Parathyroid adenoma (tissue), 2 donors: Measurements from ENCODE around the gene ASTN2.

Experiments used
- H2AFZ ChIP-seq: fragments of 300-600 bp; sonication (generic); one replicate; pipeline ENCODE4 v1.7.0; 2017; ENCODE audit warnings: antibody characterized with exemption, mild to moderate bottlenecking
- H3K27ac ChIP-seq: fragments of 300-600 bp; sonication (generic); one replicate; pipeline ENCODE4 v1.7.0; 2017
- H3K27me3 ChIP-seq: fragments of 300-600 bp; sonication (generic); one replicate; pipeline ENCODE4 v1.7.0; 2017; ENCODE audit warnings: low read length; ENCODE audit not compliant: control insufficient read depth, insufficient read depth
- H3K36me3 ChIP-seq: fragments of 300-600 bp; sonication (generic); one replicate; pipeline ENCODE4 v1.7.0; 2017; ENCODE audit warnings: low read length; ENCODE audit not compliant: control insufficient read depth, insufficient read depth
- H3K4me1 ChIP-seq: fragments of 300-600 bp; sonication (generic); one replicate; pipeline ENCODE4 v1.7.0; 2017; ENCODE audit warnings: control low read depth
- H3K4me2 ChIP-seq: fragments of 300-600 bp; sonication (generic); one replicate; pipeline ENCODE4 v1.7.0; 2017; ENCODE audit warnings: low read length
- H3K4me3 ChIP-seq: fragments of 300-600 bp; sonication (generic); one replicate; pipeline ENCODE4 v1.7.0; 2017; ENCODE audit warnings: low read depth, low read length
- H3K79me2 ChIP-seq: fragments of 300-600 bp; sonication (generic); one replicate; pipeline ENCODE4 v1.7.0; 2017; ENCODE audit warnings: control low read depth
- H3K9ac ChIP-seq: fragments of 300-600 bp; sonication (generic); one replicate; pipeline ENCODE4 v1.7.0; 2017; ENCODE audit warnings: mild to moderate bottlenecking
- H3K9me3 ChIP-seq: fragments of 300-600 bp; sonication (generic); one replicate; pipeline ENCODE4 v1.7.0; 2017; ENCODE audit warnings: low read length; ENCODE audit not compliant: control insufficient read depth
- TF ChIP-seq, protein P1 (sequence below): fragments of 300-600 bp; sonication (generic); IDR thresholded peaks from one replicate; pipeline ENCODE4 v1.7.0; 2017; ENCODE audit warnings: antibody characterized with exemption, mild to moderate bottlenecking
- donor health status: primary hyperparathyroidism.

Gene ASTN2

DNA sequence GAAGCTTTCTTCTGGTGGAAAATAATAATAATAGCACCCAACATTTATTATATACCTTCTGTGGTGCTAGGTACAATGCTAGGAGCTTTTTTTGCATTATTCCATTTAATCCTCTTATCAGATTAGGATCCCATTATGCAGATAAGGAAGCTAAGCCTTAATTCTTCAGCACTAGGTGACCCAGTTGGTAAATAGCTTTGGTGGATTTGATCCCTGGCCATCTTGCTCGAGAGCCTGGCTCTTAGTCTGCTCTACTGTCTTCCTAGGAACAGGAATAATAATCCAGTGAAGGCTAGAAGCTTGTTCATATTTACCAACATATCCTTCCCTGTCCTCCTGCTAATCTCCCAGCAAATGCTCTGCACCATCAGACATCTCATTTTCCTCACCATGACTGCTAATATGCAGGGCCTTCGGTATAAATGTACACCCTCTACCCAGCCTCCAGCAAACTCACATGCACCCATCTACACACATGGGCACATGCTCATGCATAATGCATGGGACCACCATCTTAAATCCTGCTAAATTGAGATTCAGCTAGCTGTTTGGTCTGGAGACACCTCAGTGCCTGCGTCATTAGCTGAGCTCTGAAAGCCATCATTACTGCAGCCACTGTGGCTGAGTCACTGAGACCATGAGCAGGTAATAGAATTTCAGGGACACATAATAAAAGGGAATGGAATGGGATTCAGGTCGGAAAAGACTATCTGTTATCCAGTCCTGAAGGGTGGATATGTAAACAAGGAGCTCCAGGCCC lies 640.3 kb downstream of the ASTN2 start:
- Histone ChIP-seq H3K79me2 (no peaks in the 10 kb centered on the region), H3K27me3 (no peaks in the 10 kb centered on the region), H2AFZ (no peak overlapping the region), H3K4me3 (no peak overlapping the region), H3K4me1 (no peaks in the 10 kb centered on the region), H3K27ac (no peak overlapping the region), H3K9ac (no peak overlapping the region), H3K4me2 (no peak overlapping the region), H3K9me3 (no peaks in the 10 kb centered on the region), H3K36me3 (no peaks in the 10 kb centered on the region)
- TF ChIP-seq, protein P1, sequence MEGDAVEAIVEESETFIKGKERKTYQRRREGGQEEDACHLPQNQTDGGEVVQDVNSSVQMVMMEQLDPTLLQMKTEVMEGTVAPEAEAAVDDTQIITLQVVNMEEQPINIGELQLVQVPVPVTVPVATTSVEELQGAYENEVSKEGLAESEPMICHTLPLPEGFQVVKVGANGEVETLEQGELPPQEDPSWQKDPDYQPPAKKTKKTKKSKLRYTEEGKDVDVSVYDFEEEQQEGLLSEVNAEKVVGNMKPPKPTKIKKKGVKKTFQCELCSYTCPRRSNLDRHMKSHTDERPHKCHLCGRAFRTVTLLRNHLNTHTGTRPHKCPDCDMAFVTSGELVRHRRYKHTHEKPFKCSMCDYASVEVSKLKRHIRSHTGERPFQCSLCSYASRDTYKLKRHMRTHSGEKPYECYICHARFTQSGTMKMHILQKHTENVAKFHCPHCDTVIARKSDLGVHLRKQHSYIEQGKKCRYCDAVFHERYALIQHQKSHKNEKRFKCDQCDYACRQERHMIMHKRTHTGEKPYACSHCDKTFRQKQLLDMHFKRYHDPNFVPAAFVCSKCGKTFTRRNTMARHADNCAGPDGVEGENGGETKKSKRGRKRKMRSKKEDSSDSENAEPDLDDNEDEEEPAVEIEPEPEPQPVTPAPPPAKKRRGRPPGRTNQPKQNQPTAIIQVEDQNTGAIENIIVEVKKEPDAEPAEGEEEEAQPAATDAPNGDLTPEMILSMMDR: no peak

DNA sequence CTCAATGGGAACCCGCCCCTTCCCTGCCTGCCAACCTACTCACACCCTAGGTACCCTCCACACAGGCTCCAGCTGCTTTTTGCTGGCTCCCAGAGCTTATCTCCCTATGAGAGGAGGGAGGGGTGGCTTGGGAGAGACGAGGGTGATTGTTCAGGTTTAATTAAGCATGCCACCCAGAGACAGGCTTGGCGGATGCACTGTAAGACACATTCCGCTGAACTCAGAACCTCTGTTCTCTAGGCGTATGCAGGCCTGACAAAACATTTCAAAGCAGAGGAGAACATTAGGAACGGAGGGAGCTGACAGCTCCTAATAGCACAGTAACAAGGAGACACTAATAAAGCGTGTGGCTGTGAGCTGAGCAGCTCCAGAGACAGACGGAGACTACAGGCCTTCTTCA lies 647.6 kb downstream of the ASTN2 start:
- H3K27ac ChIP-seq: no peak overlapping the region
- H3K79me2 ChIP-seq: no peaks in the 10 kb centered on the region
- H3K9ac ChIP-seq: no peak overlapping the region
- no peak overlapping the region for H3K4me2 ChIP-seq
- TF ChIP-seq, protein P1: no peak
- H3K4me3 ChIP-seq: no peak overlapping the region
- no peaks in the 10 kb centered on the region for H3K27me3 ChIP-seq
- no peaks in the 10 kb centered on the region for H3K36me3 ChIP-seq
- no peaks in the 10 kb centered on the region for H3K9me3 ChIP-seq
- no peak overlapping the region for H2AFZ ChIP-seq
- no peaks in the 10 kb centered on the region for H3K4me1 ChIP-seq

DNA sequence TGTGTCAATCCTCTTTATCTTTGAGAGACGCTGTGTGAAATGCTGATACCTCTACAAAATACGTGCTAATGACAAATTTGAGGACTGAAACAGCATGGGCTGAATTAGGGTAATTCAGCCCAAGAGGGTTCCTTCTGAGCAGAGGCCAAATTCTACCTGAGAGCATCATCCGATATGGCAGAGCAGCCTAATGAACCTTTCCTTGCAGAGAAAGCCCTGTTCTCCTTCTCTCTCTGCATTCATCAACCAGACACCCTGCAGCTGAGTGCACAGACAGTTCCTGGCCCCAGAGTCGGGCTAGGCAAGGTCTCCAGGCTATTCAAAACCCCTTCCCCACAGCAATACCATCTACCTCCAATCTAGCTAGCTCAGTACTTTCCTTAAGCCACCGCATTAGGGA lies 649.8 kb downstream of the ASTN2 start:
- H3K79me2 ChIP-seq: no peaks in the 10 kb centered on the region
- H3K9ac ChIP-seq: no peak overlapping the region
- H3K4me3 ChIP-seq: no peak overlapping the region
- no peaks in the 10 kb centered on the region for H3K36me3 ChIP-seq
- no peak overlapping the region for H3K27ac ChIP-seq
- TF ChIP-seq, protein P1: no peak
- no peaks in the 10 kb centered on the region for H3K4me1 ChIP-seq
- no peaks in the 10 kb centered on the region for H3K9me3 ChIP-seq
- H3K27me3 ChIP-seq: no peaks in the 10 kb centered on the region
- no peak overlapping the region for H2AFZ ChIP-seq
- H3K4me2 ChIP-seq: no peak overlapping the region

DNA sequence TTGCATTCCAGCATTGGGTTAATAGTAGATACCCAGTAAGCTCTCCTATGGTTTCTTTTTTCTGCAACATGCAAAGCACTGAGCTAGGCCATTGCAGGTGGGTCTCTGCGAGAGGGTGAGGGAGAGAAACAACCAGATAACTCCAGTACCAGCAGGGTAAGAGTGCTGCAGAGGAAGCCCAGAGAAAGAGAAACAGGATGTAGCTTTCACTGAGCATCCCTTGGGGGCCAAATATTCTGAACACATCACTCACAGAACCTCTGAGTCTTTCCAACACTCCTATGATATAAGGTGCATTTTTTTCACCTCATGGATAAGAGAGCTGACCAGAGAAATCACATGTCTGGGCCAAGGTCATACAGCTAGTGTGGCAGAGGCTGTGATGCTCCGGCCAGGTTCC lies 651.1 kb downstream of the ASTN2 start:
- H3K4me1 ChIP-seq: no peaks in the 10 kb centered on the region
- TF ChIP-seq, protein P1: no peak
- H3K9ac ChIP-seq: no peak overlapping the region
- H3K79me2 ChIP-seq: no peaks in the 10 kb centered on the region
- H3K27me3 ChIP-seq: no peaks in the 10 kb centered on the region
- no peak overlapping the region for H3K27ac ChIP-seq
- H2AFZ ChIP-seq: no peak overlapping the region
- H3K4me2 ChIP-seq: no peak overlapping the region
- H3K9me3 ChIP-seq: no peaks in the 10 kb centered on the region
- no peak overlapping the region for H3K4me3 ChIP-seq
- H3K36me3 ChIP-seq: no peaks in the 10 kb centered on the region

DNA sequence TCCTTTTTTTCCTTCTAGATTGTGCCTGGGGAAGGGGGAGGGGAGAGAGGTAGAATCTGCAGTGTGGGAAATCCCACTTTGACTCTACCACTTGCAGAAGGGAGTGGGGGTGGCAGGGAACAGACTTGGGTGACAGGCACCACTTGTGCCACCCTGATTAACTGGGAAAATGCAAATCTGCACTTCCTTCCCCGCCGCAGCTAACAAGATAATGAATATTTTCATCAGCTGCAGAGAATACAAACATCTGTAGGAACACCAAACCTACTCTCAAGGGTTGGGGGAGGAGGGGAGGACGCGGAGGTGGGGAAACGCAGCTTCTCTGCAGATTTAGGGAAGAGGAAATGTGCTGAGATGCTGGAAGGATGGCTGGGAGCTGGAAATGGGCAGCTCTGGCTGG lies 654.2 kb downstream of the ASTN2 start:
- no peak overlapping the region for H2AFZ ChIP-seq
- H3K79me2 ChIP-seq: no peaks in the 10 kb centered on the region
- no peaks in the 10 kb centered on the region for H3K9me3 ChIP-seq
- H3K36me3 ChIP-seq: no peaks in the 10 kb centered on the region
- no peak overlapping the region for H3K9ac ChIP-seq
- H3K4me1 ChIP-seq: no peaks in the 10 kb centered on the region
- TF ChIP-seq, protein P1: no peak
- H3K4me3 ChIP-seq: no peak overlapping the region
- no peak overlapping the region for H3K27ac ChIP-seq
- no peak overlapping the region for H3K4me2 ChIP-seq
- H3K27me3 ChIP-seq: no peaks in the 10 kb centered on the region
